ENCODE measurements around the gene LPCAT2.

DNA sequence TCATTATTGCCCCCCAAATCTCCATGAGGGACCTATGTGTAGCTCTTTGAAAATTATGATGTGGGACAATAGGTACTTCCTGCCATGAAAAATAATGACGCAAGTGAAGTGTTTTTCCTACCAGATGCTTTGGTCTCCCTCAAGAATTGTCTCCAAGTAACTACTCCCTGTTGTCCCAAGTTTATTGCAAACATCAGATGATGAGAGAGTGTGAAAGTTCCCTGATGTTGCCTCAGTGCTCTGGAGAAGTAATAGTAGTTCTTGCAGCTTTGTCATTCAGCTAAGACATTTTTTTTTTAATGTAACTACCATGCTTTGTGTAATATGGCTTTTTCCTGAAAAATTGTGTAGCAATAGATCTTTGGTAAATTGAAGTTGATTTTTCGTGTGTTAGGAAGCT, 20.1 kb downstream of the LPCAT2 start:
- TF ChIP-seq POLR2AphosphoS5 (IDR thresholded peaks at IDR 0.05; ENCODE audit: low read depth) (no peak), STAT1 (IDR thresholded peaks at IDR 0.05; ENCODE audit: unreplicated experiment) (no peak), ZNF114 (CRISPR knock-in tag; IDR thresholded peaks at IDR 0.05) (no peak), EZH2 (IDR thresholded peaks at IDR 0.05; ENCODE audit: low read depth, unreplicated experiment) (no peak)
- TF ChIP-seq, protein P1, sequence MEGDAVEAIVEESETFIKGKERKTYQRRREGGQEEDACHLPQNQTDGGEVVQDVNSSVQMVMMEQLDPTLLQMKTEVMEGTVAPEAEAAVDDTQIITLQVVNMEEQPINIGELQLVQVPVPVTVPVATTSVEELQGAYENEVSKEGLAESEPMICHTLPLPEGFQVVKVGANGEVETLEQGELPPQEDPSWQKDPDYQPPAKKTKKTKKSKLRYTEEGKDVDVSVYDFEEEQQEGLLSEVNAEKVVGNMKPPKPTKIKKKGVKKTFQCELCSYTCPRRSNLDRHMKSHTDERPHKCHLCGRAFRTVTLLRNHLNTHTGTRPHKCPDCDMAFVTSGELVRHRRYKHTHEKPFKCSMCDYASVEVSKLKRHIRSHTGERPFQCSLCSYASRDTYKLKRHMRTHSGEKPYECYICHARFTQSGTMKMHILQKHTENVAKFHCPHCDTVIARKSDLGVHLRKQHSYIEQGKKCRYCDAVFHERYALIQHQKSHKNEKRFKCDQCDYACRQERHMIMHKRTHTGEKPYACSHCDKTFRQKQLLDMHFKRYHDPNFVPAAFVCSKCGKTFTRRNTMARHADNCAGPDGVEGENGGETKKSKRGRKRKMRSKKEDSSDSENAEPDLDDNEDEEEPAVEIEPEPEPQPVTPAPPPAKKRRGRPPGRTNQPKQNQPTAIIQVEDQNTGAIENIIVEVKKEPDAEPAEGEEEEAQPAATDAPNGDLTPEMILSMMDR (conservative IDR thresholded peaks at IDR 0.05; ENCODE audit: low read depth in 2 of 2): no peak
- TF ChIP-seq, protein P2, sequence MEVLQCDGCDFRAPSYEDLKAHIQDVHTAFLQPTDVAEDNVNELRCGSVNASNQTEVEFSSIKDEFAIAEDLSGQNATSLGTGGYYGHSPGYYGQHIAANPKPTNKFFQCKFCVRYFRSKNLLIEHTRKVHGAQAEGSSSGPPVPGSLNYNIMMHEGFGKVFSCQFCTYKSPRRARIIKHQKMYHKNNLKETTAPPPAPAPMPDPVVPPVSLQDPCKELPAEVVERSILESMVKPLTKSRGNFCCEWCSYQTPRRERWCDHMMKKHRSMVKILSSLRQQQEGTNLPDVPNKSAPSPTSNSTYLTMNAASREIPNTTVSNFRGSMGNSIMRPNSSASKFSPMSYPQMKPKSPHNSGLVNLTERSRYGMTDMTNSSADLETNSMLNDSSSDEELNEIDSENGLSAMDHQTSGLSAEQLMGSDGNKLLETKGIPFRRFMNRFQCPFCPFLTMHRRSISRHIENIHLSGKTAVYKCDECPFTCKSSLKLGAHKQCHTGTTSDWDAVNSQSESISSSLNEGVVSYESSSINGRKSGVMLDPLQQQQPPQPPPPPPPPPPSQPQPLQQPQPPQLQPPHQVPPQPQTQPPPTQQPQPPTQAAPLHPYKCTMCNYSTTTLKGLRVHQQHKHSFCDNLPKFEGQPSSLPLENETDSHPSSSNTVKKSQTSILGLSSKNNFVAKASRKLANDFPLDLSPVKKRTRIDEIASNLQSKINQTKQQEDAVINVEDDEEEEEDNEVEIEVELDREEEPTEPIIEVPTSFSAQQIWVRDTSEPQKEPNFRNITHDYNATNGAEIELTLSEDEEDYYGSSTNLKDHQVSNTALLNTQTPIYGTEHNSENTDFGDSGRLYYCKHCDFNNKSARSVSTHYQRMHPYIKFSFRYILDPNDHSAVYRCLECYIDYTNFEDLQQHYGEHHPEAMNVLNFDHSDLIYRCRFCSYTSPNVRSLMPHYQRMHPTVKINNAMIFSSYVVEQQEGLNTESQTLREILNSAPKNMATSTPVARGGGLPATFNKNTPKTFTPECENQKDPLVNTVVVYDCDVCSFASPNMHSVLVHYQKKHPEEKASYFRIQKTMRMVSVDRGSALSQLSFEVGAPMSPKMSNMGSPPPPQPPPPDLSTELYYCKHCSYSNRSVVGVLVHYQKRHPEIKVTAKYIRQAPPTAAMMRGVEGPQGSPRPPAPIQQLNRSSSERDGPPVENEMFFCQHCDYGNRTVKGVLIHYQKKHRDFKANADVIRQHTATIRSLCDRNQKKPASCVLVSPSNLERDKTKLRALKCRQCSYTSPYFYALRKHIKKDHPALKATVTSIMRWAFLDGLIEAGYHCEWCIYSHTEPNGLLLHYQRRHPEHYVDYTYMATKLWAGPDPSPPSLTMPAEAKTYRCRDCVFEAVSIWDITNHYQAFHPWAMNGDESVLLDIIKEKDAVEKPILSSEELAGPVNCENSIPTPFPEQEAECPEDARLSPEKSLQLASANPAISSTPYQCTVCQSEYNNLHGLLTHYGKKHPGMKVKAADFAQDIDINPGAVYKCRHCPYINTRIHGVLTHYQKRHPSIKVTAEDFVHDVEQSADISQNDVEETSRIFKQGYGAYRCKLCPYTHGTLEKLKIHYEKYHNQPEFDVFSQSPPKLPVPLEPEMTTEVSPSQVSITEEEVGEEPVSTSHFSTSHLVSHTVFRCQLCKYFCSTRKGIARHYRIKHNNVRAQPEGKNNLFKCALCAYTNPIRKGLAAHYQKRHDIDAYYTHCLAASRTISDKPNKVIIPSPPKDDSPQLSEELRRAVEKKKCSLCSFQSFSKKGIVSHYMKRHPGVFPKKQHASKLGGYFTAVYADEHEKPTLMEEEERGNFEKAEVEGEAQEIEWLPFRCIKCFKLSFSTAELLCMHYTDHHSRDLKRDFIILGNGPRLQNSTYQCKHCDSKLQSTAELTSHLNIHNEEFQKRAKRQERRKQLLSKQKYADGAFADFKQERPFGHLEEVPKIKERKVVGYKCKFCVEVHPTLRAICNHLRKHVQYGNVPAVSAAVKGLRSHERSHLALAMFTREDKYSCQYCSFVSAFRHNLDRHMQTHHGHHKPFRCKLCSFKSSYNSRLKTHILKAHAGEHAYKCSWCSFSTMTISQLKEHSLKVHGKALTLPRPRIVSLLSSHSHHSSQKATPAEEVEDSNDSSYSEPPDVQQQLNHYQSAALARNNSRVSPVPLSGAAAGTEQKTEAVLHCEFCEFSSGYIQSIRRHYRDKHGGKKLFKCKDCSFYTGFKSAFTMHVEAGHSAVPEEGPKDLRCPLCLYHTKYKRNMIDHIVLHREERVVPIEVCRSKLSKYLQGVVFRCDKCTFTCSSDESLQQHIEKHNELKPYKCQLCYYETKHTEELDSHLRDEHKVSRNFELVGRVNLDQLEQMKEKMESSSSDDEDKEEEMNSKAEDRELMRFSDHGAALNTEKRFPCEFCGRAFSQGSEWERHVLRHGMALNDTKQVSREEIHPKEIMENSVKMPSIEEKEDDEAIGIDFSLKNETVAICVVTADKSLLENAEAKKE (CRISPR knock-in tag; IDR thresholded peaks at IDR 0.05): no peak
- TF ChIP-seq, protein P3, sequence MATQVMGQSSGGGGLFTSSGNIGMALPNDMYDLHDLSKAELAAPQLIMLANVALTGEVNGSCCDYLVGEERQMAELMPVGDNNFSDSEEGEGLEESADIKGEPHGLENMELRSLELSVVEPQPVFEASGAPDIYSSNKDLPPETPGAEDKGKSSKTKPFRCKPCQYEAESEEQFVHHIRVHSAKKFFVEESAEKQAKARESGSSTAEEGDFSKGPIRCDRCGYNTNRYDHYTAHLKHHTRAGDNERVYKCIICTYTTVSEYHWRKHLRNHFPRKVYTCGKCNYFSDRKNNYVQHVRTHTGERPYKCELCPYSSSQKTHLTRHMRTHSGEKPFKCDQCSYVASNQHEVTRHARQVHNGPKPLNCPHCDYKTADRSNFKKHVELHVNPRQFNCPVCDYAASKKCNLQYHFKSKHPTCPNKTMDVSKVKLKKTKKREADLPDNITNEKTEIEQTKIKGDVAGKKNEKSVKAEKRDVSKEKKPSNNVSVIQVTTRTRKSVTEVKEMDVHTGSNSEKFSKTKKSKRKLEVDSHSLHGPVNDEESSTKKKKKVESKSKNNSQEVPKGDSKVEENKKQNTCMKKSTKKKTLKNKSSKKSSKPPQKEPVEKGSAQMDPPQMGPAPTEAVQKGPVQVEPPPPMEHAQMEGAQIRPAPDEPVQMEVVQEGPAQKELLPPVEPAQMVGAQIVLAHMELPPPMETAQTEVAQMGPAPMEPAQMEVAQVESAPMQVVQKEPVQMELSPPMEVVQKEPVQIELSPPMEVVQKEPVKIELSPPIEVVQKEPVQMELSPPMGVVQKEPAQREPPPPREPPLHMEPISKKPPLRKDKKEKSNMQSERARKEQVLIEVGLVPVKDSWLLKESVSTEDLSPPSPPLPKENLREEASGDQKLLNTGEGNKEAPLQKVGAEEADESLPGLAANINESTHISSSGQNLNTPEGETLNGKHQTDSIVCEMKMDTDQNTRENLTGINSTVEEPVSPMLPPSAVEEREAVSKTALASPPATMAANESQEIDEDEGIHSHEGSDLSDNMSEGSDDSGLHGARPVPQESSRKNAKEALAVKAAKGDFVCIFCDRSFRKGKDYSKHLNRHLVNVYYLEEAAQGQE (IDR thresholded peaks at IDR 0.05; ENCODE audit: unreplicated experiment): no peak
